HG03575 (cell line): ENCODE results near the gene CALML6.

Experiments
- ATAC-seq: cut with Tn5 transposase; IDR thresholded peaks from one replicate; pipeline ENCODE4 v1.9.1; 2021; ENCODE audit not compliant: unreplicated experiment, insufficient number of reproducible peaks, low FRiP score; ENCODE audit errors: extremely low read depth

CALML6 gene

GRCh38 chr1:1956101-1956500, 41.0 kb downstream of the CALML6 start:
- ATAC-seq, result no peak

GRCh38 chr1:1956586-1957532, 41.8 kb downstream of the CALML6 start:
- ATAC-seq, result no peak

DNA sequence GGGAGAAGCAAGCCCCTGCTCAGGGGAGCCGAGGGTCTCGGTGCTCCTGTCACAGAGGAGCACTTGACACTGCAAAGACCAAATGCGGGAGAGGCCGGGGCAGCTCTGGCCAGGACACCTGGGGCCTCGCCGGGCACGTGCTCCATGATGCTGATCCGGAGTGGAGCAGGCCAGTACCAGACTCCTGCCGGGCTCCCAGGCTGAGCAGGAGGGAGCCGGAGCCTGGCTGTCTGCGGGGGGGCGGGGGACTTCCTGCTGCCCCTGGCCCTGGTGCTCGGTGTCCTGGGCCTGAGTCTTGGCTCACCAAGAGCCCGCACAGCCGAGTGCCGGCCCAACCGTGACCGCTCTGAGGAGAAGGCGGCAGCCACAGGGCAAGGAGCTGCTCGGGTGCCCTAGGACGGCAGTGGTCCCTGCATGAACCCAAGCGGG, 42.5 kb downstream of the CALML6 start:
- ATAC-seq, result no peak

- ATAC-seq, result no peak
Observed at GRCh38 chr1:1958071-1958541, 43.0 kb downstream of the CALML6 start.

- ATAC-seq, result no peak
Observed at GRCh38 chr1:1959459-1959839, 44.4 kb downstream of the CALML6 start.

GRCh38 chr1:1959840-1960479, 44.9 kb downstream of the CALML6 start:
- ATAC-seq, result no peak

GRCh38 chr1:1960480-1961196, 45.6 kb downstream of the CALML6 start:
- ATAC-seq, result no peak

- ATAC-seq, result no peak
Observed at GRCh38 chr1:1962752-1963151, 47.7 kb downstream of the CALML6 start.

- no peak for ATAC-seq
Observed at GRCh38 chr1:1963570-1963969, 48.5 kb downstream of the CALML6 start.

GRCh38 chr1:1964811-1965210, 49.8 kb downstream of the CALML6 start:
- ATAC-seq, result no peak

DNA sequence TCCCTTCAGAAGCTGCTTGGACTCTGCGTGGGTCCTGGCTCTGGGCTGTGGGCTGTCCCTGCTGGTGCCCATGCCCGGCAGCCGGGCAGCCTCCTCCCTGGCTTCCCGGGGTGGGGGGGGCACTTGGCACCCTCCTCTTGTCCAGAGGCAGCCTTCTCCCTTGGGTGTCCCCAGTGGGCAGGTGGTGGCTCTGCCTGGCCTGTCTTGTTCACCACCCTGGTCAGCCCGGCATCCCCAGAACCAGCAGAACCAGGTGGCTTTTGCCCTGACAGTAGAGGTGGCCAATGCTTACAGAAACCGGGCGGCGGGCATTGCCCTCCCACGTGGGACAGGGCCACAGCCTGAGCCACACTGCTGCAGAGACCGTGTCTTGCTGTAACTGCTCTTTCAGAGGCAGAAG, 50.5 kb downstream of the CALML6 start:
- ATAC-seq, result no peak

DNA sequence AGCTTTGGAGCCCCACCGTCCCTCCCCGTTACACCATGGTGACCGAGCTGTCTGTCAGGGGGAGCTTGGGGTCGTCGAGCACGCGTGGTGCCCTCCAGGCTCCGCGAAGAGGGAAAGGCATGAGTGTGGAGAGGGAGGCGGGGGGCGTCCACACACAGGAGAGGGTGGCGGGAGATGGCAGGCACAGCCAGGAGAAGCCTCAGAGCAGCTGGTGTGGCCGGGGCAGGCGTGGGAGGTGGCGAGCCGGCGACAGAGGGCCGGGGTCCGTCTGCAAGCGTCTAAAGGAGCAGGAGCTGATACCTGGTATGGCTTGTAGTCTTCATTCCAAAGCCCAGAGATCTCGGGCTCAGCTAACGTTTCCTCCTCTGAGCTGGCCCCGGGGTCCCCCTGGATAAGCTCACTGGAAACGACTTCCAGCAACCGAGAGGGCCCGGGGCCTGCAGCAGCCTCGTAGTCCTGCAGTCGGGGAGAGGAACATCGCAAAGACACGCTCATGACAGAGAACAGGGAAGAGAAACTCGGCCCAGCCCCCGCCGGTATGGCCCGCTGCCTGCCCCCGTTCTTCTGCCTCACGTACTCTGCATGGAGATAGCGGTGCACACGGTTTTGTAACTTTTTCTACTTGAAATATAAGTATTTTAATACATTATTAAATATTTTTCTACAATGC, 51.1 kb downstream of the CALML6 start:
- ATAC-seq, result no peak
